Measurements from ENCODE around the gene OR2AJ1. TPM values are rescaled to one million over a fixed set of nuclear protein-coding genes. Genes with fewer than 3 reads are reported as not detected.

The OR2AJ1 gene
- not detected for total RNA-seq
- polyA plus RNA-seq: not detected
- long read RNA-seq, donor 1: 0 reads
- long read RNA-seq, donor 2: 0 reads

DNA sequence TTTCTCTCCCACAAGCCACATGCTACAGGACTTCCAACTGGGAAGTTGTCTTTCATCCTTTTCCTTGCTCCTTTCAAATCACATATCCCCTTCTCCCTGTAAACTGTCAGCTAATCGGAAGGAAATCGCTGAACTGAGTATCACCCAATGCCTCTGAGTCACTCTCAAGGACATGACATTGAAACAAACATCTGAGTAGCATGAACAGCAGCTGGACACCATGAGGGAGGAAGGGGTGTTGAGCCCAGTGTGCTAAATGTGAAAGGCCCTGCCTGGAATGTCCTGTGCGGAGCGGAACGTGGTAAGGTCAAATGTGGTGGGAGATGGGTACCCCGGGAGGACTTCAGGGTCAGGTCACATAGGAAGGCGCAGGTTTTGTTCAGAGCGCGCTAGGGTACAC is at the start of gene OR2AJ1:
Gene OR2AJ1, plus strand, starts transcription at position 22 of the 400 bp plus-strand sequence. CDS start 8,880 bp downstream, outside the sequence.
- no peaks in the 10 kb centered on the region for H3K27me3 ChIP-seq (ENCODE audit: control insufficient read depth in 1 of 2, insufficient read depth in 2 of 2, low read length in 1 of 2)
- ATAC-seq (ENCODE audit: low FRiP score) (no peak), DNase-seq (no peak)
- H3K36me3 ChIP-seq (ENCODE audit: control insufficient read depth in 1 of 2, insufficient read depth in 2 of 2, low read length in 1 of 2): no peaks in the 10 kb centered on the region
- H3K9me3 ChIP-seq (ENCODE audit: control insufficient read depth, low read length): no peaks in the 10 kb centered on the region
- H3K4me1 ChIP-seq (ENCODE audit: control insufficient read depth in 1 of 2, insufficient read depth in 2 of 2, low read length in 2 of 2): no peaks in the 10 kb centered on the region
- no peak within 1 kb of the TSS for H3K27ac ChIP-seq (ENCODE audit: low read depth in 1 of 2, low read length in 2 of 2)
- H3K4me3 ChIP-seq (ENCODE audit: low read length in 2 of 2): no peak within 1 kb of the TSS
- intact Hi-C loops (cut with DNase I): no loop called here
- 84 to 89% methylated on average over 9 of the region's 9 CpGs for WGBS, 2 donors

GRCh38 chr1:247883346-247883745 is 41.3 kb upstream of the OR2AJ1 start:
- Histone ChIP-seq H3K36me3 (ENCODE audit: control insufficient read depth in 1 of 2, insufficient read depth in 2 of 2, low read length in 1 of 2) (no peaks in the 10 kb centered on the region), H3K4me1 (ENCODE audit: control insufficient read depth in 1 of 2, insufficient read depth in 2 of 2, low read length in 2 of 2) (no peaks in the 10 kb centered on the region), H3K4me3 (ENCODE audit: low read length in 2 of 2) (no peak overlapping the region), H3K27ac (ENCODE audit: low read depth in 1 of 2, low read length in 2 of 2) (no peak overlapping the region), H3K9me3 (ENCODE audit: control insufficient read depth, low read length) (peaks cover 1% of the 10 kb centered on the region), H3K27me3 (ENCODE audit: control insufficient read depth in 1 of 2, insufficient read depth in 2 of 2, low read length in 1 of 2) (no peaks in the 10 kb centered on the region)
- intact Hi-C loops (cut with DNase I): no loop called here
- WGBS, 2 donors: 78 to 87% methylated on average over 9 of the region's 9 CpGs
- ATAC-seq (ENCODE audit: low FRiP score) (no peak), DNase-seq (no peak)

DNA sequence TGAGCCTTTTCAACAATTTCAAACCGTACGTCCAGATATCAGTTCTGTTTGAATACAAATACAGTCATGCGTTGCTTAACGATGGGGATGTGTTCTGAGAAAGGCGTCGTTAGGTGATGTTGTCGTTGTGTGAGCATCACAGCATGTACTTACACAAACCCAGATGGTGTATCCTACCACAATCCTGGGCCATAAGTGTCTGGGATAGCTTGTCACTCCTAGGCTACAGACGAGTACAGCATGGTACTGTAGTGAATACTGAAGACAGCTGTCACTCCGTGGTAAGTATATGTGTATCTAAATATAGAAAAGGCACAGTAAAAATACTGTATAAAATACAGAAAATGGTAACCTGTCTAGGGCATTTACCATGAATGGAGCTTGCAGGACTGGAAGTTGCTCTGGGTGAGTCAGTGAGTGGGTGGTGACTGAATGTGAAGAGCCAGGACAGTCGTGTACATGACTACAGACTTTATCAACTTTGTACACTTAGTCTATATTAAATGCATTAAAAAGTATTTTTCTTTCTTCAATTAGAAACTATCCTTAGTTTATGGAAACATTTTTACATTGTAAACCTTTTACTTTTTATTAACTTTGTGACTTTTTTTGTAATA is 39.8 kb upstream of the OR2AJ1 start:
- intact Hi-C loops (cut with DNase I): no loop called here
- Histone ChIP-seq H3K4me1 (ENCODE audit: control insufficient read depth in 1 of 2, insufficient read depth in 2 of 2, low read length in 2 of 2) (no peaks in the 10 kb centered on the region), H3K4me3 (ENCODE audit: low read length in 2 of 2) (no peak overlapping the region), H3K27me3 (ENCODE audit: control insufficient read depth in 1 of 2, insufficient read depth in 2 of 2, low read length in 1 of 2) (no peaks in the 10 kb centered on the region), H3K27ac (ENCODE audit: low read depth in 1 of 2, low read length in 2 of 2) (no peak overlapping the region), H3K36me3 (ENCODE audit: control insufficient read depth in 1 of 2, insufficient read depth in 2 of 2, low read length in 1 of 2) (no peaks in the 10 kb centered on the region), H3K9me3 (ENCODE audit: control insufficient read depth, low read length) (no peaks in the 10 kb centered on the region)
- DNase-seq (no peak), ATAC-seq (ENCODE audit: low FRiP score) (no peak)
- 84% methylated on average over 10 of the region's 10 CpGs for WGBS, 2 donors

GRCh38 chr1:247895163-247895637 is 29.5 kb upstream of the OR2AJ1 start, which contains the start of gene OR2W3:
Gene OR2W3, plus strand, starts transcription at chr1:247895587. Its CDS starts 0 bp downstream, at chr1:247895587.
- no peak for DNase-seq
- Histone ChIP-seq H3K27me3 (ENCODE audit: control insufficient read depth in 1 of 2, insufficient read depth in 2 of 2, low read length in 1 of 2) (no peaks in the 10 kb centered on the region), H3K36me3 (ENCODE audit: control insufficient read depth in 1 of 2, insufficient read depth in 2 of 2, low read length in 1 of 2) (no peaks in the 10 kb centered on the region), H3K4me3 (ENCODE audit: low read length in 2 of 2) (no peak within 1 kb of the TSS), H3K27ac (ENCODE audit: low read depth in 1 of 2, low read length in 2 of 2) (no peak within 1 kb of the TSS), H3K9me3 (ENCODE audit: control insufficient read depth, low read length) (no peaks in the 10 kb centered on the region), H3K4me1 (ENCODE audit: control insufficient read depth in 1 of 2, insufficient read depth in 2 of 2, low read length in 2 of 2) (no peaks in the 10 kb centered on the region)
- ATAC-seq (ENCODE audit: low FRiP score): no peak
- intact Hi-C loops (cut with DNase I): no loop called here
- WGBS, 2 donors: 42 to 43% methylated on average over 2 of the region's 2 CpGs

- DNase-seq: no peak
- ATAC-seq (ENCODE audit: low FRiP score): no peak
- no peak overlapping the region for H3K27ac ChIP-seq (ENCODE audit: low read depth in 1 of 2, low read length in 2 of 2)
- H3K4me3 ChIP-seq (ENCODE audit: low read length in 2 of 2): no peak overlapping the region
- H3K27me3 ChIP-seq (ENCODE audit: control insufficient read depth in 1 of 2, insufficient read depth in 2 of 2, low read length in 1 of 2): no peaks in the 10 kb centered on the region
- H3K9me3 ChIP-seq (ENCODE audit: control insufficient read depth, low read length): no peaks in the 10 kb centered on the region
- 86 to 92% methylated on average over 14 of the region's 14 CpGs for WGBS, 2 donors
- H3K4me1 ChIP-seq (ENCODE audit: control insufficient read depth in 1 of 2, insufficient read depth in 2 of 2, low read length in 2 of 2): no peaks in the 10 kb centered on the region
- no peaks in the 10 kb centered on the region for H3K36me3 ChIP-seq (ENCODE audit: control insufficient read depth in 1 of 2, insufficient read depth in 2 of 2, low read length in 1 of 2)
- intact Hi-C loops (cut with DNase I): no loop called here
Measured at GRCh38 chr1:247895976-247896375, 28.7 kb upstream of the OR2AJ1 start.

GRCh38 chr1:247904122-247904521 is 20.6 kb upstream of the OR2AJ1 start:
- DNase-seq: no peak
- 73 to 76% methylated on average over 6 of the region's 6 CpGs for WGBS, 2 donors
- ATAC-seq (ENCODE audit: low FRiP score): no peak

GRCh38 chr1:247905181-247905580 is 19.5 kb upstream of the OR2AJ1 start:
- WGBS, 2 donors: 87 to 93% methylated on average over 13 of the region's 13 CpGs
- no peak for ATAC-seq (ENCODE audit: low FRiP score)

More at GRCh38 chr1:247904122-247904521, 20.6 kb upstream of the OR2AJ1 start:
- H3K27me3 ChIP-seq (ENCODE audit: control insufficient read depth in 1 of 2, insufficient read depth in 2 of 2, low read length in 1 of 2): no peaks in the 10 kb centered on the region
- H3K36me3 ChIP-seq (ENCODE audit: control insufficient read depth in 1 of 2, insufficient read depth in 2 of 2, low read length in 1 of 2): no peaks in the 10 kb centered on the region
- H3K4me3 ChIP-seq (ENCODE audit: low read length in 2 of 2): no peak overlapping the region
- H3K4me1 ChIP-seq (ENCODE audit: control insufficient read depth in 1 of 2, insufficient read depth in 2 of 2, low read length in 2 of 2): no peaks in the 10 kb centered on the region
- intact Hi-C loops (cut with DNase I): no loop called here
- no peak overlapping the region for H3K27ac ChIP-seq (ENCODE audit: low read depth in 1 of 2, low read length in 2 of 2)
- H3K9me3 ChIP-seq (ENCODE audit: control insufficient read depth, low read length): no peaks in the 10 kb centered on the region

DNA sequence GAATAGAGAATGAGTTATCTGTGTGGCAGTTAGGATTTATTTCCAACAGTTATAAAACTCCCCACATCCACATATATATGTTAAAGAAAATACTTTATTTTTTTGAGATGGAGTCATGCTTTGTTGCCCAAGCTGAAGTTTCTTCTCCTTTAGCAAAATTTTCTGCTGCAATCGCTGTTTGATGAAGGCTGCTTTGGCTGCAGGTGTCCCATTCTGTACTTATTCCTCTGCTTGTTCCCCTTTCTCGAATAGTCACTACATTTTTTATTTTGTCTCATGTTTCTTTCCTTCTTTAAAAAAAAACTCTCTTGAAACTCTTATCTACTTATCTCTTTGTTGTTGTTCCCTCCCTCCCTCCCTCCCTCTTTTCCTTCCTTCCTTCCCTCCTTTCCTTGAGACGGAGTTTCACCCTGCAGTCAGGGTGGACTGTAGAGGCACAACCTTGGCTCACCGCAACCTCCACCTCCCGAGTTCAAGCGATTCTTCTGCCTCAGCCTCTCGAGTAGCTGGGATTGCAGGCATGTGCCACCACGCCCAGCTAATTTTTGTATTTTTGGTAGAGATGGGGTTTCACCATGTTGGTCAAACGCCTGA is 18.7 kb upstream of the OR2AJ1 start:
- ATAC-seq (ENCODE audit: low FRiP score) (no peak), DNase-seq (no peak)
- Histone ChIP-seq H3K9me3 (ENCODE audit: control insufficient read depth, low read length) (no peaks in the 10 kb centered on the region), H3K27ac (ENCODE audit: low read depth in 1 of 2, low read length in 2 of 2) (no peak overlapping the region), H3K36me3 (ENCODE audit: control insufficient read depth in 1 of 2, insufficient read depth in 2 of 2, low read length in 1 of 2) (no peaks in the 10 kb centered on the region), H3K4me1 (ENCODE audit: control insufficient read depth in 1 of 2, insufficient read depth in 2 of 2, low read length in 2 of 2) (no peaks in the 10 kb centered on the region), H3K4me3 (ENCODE audit: low read length in 2 of 2) (no peak overlapping the region), H3K27me3 (ENCODE audit: control insufficient read depth in 1 of 2, insufficient read depth in 2 of 2, low read length in 1 of 2) (no peaks in the 10 kb centered on the region)
- intact Hi-C loops (cut with DNase I): no loop called here
- WGBS, 2 donors: 70% methylated on average over 9 of the region's 9 CpGs

More at GRCh38 chr1:247905181-247905580, 19.5 kb upstream of the OR2AJ1 start:
- H3K4me1 ChIP-seq (ENCODE audit: control insufficient read depth in 1 of 2, insufficient read depth in 2 of 2, low read length in 2 of 2): no peaks in the 10 kb centered on the region
- H3K36me3 ChIP-seq (ENCODE audit: control insufficient read depth in 1 of 2, insufficient read depth in 2 of 2, low read length in 1 of 2): no peaks in the 10 kb centered on the region
- no peak overlapping the region for H3K27ac ChIP-seq (ENCODE audit: low read depth in 1 of 2, low read length in 2 of 2)
- H3K9me3 ChIP-seq (ENCODE audit: control insufficient read depth, low read length): no peaks in the 10 kb centered on the region
- intact Hi-C loops (cut with DNase I): no loop called here
- no peaks in the 10 kb centered on the region for H3K27me3 ChIP-seq (ENCODE audit: control insufficient read depth in 1 of 2, insufficient read depth in 2 of 2, low read length in 1 of 2)
- no peak for DNase-seq
- no peak overlapping the region for H3K4me3 ChIP-seq (ENCODE audit: low read length in 2 of 2)

- DNase-seq: no peak
- Histone ChIP-seq H3K4me1 (ENCODE audit: control insufficient read depth in 1 of 2, insufficient read depth in 2 of 2, low read length in 2 of 2) (no peaks in the 10 kb centered on the region), H3K27ac (ENCODE audit: low read depth in 1 of 2, low read length in 2 of 2) (no peak overlapping the region), H3K36me3 (ENCODE audit: control insufficient read depth in 1 of 2, insufficient read depth in 2 of 2, low read length in 1 of 2) (no peaks in the 10 kb centered on the region), H3K4me3 (ENCODE audit: low read length in 2 of 2) (no peak overlapping the region), H3K27me3 (ENCODE audit: control insufficient read depth in 1 of 2, insufficient read depth in 2 of 2, low read length in 1 of 2) (no peaks in the 10 kb centered on the region), H3K9me3 (ENCODE audit: control insufficient read depth, low read length) (no peaks in the 10 kb centered on the region)
- WGBS, 2 donors: 58 to 60% methylated on average over 7 of the region's 7 CpGs
- intact Hi-C loops (cut with DNase I): no loop called here
- ATAC-seq (ENCODE audit: low FRiP score): no peak
Measured at GRCh38 chr1:247906504-247907047, 18.1 kb upstream of the OR2AJ1 start.

All from aorta (tissue), 5 donors.